ENCODE measurements around the gene TMEM95.

TMEM95 gene

DNA sequence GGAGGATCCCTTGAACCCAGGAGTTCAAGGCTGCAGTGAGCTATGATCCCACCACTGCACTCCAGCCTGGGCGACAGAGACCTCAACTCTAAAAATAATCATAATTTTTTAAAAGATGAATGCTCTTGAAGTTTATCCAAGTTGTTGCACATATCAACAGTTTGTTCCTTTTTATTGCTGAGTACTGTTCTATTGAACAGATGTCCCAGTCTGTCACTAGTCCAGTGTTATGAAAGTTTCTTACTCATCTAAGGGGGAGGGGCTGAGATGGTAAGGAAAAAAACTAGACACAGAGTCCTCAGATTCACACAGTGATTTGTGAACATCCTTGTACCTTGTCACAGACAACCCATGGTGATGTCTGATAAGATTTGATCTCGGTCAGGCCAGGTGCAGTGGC, 14.8 kb upstream of the TMEM95 start:
- TF ChIP-seq, protein P1, sequence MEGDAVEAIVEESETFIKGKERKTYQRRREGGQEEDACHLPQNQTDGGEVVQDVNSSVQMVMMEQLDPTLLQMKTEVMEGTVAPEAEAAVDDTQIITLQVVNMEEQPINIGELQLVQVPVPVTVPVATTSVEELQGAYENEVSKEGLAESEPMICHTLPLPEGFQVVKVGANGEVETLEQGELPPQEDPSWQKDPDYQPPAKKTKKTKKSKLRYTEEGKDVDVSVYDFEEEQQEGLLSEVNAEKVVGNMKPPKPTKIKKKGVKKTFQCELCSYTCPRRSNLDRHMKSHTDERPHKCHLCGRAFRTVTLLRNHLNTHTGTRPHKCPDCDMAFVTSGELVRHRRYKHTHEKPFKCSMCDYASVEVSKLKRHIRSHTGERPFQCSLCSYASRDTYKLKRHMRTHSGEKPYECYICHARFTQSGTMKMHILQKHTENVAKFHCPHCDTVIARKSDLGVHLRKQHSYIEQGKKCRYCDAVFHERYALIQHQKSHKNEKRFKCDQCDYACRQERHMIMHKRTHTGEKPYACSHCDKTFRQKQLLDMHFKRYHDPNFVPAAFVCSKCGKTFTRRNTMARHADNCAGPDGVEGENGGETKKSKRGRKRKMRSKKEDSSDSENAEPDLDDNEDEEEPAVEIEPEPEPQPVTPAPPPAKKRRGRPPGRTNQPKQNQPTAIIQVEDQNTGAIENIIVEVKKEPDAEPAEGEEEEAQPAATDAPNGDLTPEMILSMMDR (IDR thresholded peaks at IDR 0.05; ENCODE audit: borderline replicate concordance, insufficient read depth, low read depth, low read length) = no peak
- no peak overlapping the region for H3K4me3 ChIP-seq (ENCODE audit: low read depth, low read length)

DNA sequence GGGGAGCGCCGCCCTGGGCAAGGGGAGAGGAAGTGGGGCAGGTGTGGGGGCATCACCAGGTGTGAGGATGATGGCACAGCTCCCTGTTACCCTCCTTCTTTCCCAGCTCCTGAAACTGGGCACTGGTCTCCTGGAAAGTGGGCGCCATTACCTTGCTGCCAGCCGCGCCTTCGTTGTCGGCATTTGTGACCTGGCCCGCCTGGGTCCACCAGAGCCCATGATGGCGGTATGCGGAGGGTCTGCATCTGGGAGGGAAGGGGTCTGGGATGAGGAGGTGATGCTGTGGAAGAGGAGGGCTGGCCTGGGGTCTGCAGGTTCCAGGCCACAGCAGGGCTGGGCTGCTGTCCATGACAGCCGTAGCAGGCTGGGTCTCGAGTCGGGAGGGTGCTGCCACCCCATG, 13.1 kb upstream of the TMEM95 start:
- no peak overlapping the region for H3K4me3 ChIP-seq (ENCODE audit: low read depth, low read length)
- TF ChIP-seq, protein P1 (IDR thresholded peaks at IDR 0.05; ENCODE audit: borderline replicate concordance, insufficient read depth, low read depth, low read length) = no peak

DNA sequence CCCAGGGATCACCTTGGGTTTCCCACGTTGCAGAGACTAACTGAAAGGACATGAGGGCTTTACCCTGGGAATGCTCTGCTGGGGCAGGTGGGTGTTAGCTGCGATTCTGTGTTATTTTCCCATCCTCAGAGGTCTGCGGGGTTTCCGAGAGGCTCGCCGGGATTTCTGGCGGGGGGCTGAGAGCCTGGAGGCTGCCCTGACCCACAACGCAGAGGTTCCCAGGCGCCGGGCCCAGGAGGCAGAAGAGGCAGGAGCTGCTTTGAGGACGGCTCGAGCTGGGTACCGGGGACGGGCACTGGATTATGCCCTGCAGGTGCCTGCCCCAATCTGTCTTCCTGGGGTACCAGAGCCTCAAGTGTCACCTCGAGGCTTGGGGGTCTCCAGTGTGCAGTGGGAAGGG, 11.7 kb upstream of the TMEM95 start:
- TF ChIP-seq, protein P1 (IDR thresholded peaks at IDR 0.05; ENCODE audit: borderline replicate concordance, insufficient read depth, low read depth, low read length) = no peak
- H3K4me3 ChIP-seq (ENCODE audit: low read depth, low read length) = no peak overlapping the region

DNA sequence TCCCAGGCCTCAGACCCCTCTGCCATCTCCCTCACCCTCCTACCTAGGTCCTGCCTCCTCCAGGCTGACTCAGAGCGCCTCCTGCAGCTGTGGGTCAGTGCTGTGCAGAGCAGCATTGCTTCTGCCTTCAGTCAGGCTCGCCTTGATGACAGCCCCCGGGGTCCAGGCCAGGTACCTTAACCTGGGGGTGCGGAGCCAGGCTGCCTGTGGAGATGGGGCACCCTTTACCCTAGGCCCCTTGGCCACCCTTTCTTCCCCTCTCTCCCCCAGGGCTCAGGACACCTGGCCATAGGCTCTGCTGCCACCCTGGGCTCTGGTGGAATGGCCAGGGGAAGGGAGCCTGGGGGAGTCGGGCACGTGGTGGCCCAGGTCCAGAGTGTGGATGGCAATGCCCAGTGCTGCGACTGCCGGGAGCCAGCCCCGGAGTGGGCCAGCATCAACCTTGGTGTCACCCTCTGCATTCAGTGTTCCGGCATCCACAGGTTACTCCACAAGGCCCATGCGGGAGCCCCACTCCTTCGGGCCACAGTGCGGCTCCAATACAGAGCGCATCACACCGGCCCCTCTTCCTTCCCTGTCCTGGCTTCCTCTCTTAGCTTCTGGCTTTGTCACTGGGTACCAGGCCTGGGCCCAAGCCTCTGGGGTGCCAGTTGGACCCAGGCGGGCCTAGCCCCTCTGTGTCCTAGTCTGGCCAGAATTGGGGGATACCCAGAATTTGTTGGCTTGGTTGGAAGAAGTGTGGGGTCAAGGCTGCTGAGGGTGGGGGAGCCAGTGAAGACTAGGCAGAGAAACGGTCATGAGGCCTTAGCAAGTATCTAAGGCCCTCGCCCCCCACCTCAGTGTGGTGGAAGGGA, 8.0 kb upstream of the TMEM95 start:
- TF ChIP-seq, protein P1 (IDR thresholded peaks at IDR 0.05; ENCODE audit: borderline replicate concordance, insufficient read depth, low read depth, low read length) = no peak
- no peak overlapping the region for H3K4me3 ChIP-seq (ENCODE audit: low read depth, low read length)

DNA sequence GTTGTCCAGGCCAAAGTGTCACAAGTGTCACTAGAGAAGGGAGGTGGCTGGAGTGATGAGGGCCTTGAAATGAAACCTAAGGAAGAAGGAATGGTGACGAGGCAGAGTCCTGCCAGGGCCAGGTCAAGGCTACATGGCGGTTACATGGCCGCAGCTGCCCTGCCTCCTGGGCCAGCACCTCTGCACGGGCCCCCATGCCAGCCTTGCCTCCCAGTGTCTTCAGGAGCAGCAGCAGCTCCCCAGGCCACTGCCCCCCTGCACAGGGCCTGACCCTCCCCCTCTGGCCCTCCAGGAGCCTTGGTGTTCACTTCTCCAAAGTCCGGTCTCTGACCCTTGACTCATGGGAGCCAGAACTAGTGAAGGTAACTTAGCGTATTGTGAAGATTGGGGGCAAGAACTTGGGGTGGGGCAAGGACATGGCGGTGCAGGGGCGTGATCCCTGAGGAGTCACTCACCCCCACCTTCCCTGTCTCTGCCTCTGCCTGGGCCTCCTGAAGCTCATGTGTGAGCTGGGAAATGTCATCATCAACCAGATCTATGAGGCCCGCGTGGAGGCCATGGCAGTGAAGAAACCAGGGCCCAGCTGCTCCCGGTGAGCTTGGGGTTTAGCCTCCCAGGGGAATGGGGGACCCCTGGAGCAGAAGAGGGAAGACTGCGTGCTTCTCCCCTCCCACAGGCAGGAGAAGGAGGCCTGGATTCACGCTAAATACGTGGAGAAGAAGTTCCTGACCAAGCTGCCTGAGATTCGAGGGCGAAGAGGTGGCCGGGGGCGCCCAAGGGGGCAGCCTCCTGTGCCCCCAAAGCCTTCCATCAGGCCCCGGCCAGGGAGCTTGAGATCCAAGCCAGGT, 7.1 kb upstream of the TMEM95 start:
- TF ChIP-seq, protein P1 (IDR thresholded peaks at IDR 0.05; ENCODE audit: borderline replicate concordance, insufficient read depth, low read depth, low read length) = no peak
- H3K4me3 ChIP-seq (ENCODE audit: low read depth, low read length) = no peak overlapping the region

DNA sequence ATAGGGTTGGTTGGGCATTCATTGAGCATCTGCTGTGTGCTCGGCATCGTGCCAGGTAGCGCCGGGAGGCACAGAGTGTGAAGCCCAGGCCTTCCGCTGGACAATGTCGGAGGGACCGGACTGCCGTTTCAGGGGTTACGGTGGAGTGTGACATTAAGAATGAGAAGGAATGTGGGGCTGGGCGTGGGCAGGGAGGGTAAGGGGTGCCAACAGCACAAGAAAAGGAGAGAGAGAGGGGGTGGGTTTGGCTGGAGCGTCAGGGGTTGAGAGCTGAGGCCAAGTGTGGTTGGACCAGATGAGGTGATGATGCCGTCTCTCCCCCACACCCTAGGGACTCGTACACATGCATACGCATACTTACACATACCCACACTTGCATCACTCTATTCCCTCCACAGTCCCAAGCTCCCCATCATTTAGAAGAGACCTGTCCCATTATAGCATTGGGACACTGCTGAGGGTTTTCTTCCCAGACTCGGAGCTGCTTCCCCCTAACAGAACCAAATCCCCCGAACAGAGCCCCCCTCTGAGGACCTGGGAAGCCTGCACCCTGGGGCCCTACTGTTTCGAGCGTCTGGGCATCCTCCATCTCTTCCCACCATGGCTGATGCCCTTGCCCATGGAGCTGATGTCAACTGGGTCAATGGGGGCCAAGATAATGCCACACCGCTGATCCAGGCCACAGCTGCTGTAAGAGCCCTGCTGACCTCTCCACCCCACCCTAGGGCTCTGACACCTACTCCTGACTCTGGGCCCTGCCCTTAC, 6.3 kb upstream of the TMEM95 start:
- TF ChIP-seq, protein P1 (IDR thresholded peaks at IDR 0.05; ENCODE audit: borderline replicate concordance, insufficient read depth, low read depth, low read length) = no peak

More for the DNA sequence above, 6.3 kb upstream of the TMEM95 start:
- no peak overlapping the region for H3K4me3 ChIP-seq (ENCODE audit: low read depth, low read length)
